ENCODE data around the gene ST3GAL2.

GRCh38 chr16:70482624-70483023, 43.7 kb upstream of the ST3GAL2 start:
- TF ChIP-seq MAX (IDR thresholded peaks at IDR 0.05) (no peak), CEBPB (IDR thresholded peaks at IDR 0.05) (no peak), NFIC (IDR thresholded peaks at IDR 0.05) (no peak), FOXM1 (IDR thresholded peaks at IDR 0.05; ENCODE audit: borderline replicate concordance, low read depth) (no peak), TCF12 (IDR thresholded peaks at IDR 0.05; ENCODE audit: low read depth) (no peak), CREB1 (IDR thresholded peaks at IDR 0.05; ENCODE audit: low read depth) (no peak), YY1 (IDR thresholded peaks at IDR 0.05; ENCODE audit: low read depth) (no peak)
- TF ChIP-seq, protein P1, sequence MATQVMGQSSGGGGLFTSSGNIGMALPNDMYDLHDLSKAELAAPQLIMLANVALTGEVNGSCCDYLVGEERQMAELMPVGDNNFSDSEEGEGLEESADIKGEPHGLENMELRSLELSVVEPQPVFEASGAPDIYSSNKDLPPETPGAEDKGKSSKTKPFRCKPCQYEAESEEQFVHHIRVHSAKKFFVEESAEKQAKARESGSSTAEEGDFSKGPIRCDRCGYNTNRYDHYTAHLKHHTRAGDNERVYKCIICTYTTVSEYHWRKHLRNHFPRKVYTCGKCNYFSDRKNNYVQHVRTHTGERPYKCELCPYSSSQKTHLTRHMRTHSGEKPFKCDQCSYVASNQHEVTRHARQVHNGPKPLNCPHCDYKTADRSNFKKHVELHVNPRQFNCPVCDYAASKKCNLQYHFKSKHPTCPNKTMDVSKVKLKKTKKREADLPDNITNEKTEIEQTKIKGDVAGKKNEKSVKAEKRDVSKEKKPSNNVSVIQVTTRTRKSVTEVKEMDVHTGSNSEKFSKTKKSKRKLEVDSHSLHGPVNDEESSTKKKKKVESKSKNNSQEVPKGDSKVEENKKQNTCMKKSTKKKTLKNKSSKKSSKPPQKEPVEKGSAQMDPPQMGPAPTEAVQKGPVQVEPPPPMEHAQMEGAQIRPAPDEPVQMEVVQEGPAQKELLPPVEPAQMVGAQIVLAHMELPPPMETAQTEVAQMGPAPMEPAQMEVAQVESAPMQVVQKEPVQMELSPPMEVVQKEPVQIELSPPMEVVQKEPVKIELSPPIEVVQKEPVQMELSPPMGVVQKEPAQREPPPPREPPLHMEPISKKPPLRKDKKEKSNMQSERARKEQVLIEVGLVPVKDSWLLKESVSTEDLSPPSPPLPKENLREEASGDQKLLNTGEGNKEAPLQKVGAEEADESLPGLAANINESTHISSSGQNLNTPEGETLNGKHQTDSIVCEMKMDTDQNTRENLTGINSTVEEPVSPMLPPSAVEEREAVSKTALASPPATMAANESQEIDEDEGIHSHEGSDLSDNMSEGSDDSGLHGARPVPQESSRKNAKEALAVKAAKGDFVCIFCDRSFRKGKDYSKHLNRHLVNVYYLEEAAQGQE (IDR thresholded peaks at IDR 0.05; ENCODE audit: low read depth) = no peak
